Right ventricle myocardium superior (tissue), 1 donor: ENCODE measurements around the gene UNC119. TPM values are rescaled to one million over a fixed set of nuclear protein-coding genes. Genes with fewer than 3 reads are reported as not detected.
"Not testable (repeated sequence)": the region's sequence is repeated elsewhere in the genome, so short reads cannot be mapped to it uniquely, and the experiment has no call there.

Experiments
- ATAC-seq: fragments of 200-7000 bp; cut with Tn5 transposase; one replicate; pipeline ENCODE4 v1.9.1; 2020; ENCODE audit warnings: mild to moderate bottlenecking; ENCODE audit not compliant: poor library complexity
- DNase-seq: peaks from one replicate; pipeline ENCODE4 v3.0.0-alpha.2; 2020
- intact Hi-C: fragments of 100-400 bp; cut with DNase I; formaldehyde crosslinking; loops from one replicate; pipeline ENCODE4 v1.11.2; 2022
- long read RNA-seq: library from polyadenylated mRNA; unstranded; transcript quantifications from one replicate; pipeline ENCODE4 v2.0.0, GENCODE V29; 2021
- total RNA-seq: library from RNA; stranded (reverse); fragmentation: NEBNext Ultra II Directional; extraction: Animal tissue kit (Norgen Biotek cat#: 25700); gene quantifications from one replicate; pipeline ENCODE4 v1.2.1, GENCODE V29; 2021
- donor health status: DM: no; HTN: yes; CAD: no; lungs with severe emphysema.

Gene UNC119
- 22.6 TPM for total RNA-seq
- long read RNA-seq, transcript UNC119-202 (5 exons, 1,424 nt), result major isoform, 42 of 53 reads
- long read RNA-seq, partial matches to known transcripts, result 0 of 53 reads
- long read RNA-seq, other reads (novel, unspliced or antisense), result 7 of 53 reads

DNA sequence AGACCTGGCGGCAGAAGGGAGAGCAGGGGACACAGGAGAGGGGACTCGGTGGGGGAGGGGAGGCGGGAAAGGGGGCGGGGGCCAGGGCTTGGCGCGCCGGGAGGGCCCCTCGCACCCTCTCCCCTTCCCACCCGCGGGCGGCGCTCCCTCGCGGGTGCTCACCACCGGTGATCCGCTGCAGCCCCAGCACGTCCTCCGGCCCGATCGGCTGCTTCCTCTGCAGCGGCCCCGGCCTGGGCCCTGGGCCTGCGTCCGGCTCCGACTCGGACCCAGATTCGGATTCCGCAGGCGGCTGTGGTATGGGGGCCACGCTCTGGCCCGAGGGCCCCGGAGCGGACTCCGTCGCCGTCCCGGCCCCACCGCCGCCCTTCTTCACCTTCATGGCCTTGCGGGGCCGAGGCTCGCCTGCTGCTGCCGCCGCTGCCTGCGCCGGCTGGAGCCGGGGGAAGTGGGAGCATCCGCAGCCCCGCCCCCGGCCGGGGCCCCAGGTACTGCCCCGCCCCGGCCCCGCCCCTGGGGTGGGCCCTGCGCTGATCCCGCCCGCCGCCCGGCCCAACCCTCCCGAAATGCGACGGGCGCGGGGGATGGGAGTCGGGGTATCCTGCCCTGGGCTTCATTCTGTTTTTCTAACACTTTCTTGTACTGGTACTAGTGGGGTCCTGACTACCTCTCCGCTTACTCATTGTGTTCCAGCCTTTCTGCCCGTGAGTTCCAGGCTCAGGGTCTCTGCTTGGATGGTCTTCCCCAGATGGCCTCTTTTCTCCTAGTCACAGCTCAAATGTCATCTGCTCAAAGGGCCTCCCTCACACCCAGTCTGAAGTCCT is at the start of gene UNC119:
Gene UNC119 (minus strand): TSS at position 449 of the 824 bp plus-strand sequence. CDS start 67 bp downstream, at position 382.
- ATAC-seq, result peak; percentile 98
- DNase-seq, result peak; percentile 88
- intact Hi-C loops, result loop anchor here (5.0 kb wide), 1 partner anchor 40 kb away; no protein-coding TSS in a partner anchor

DNA sequence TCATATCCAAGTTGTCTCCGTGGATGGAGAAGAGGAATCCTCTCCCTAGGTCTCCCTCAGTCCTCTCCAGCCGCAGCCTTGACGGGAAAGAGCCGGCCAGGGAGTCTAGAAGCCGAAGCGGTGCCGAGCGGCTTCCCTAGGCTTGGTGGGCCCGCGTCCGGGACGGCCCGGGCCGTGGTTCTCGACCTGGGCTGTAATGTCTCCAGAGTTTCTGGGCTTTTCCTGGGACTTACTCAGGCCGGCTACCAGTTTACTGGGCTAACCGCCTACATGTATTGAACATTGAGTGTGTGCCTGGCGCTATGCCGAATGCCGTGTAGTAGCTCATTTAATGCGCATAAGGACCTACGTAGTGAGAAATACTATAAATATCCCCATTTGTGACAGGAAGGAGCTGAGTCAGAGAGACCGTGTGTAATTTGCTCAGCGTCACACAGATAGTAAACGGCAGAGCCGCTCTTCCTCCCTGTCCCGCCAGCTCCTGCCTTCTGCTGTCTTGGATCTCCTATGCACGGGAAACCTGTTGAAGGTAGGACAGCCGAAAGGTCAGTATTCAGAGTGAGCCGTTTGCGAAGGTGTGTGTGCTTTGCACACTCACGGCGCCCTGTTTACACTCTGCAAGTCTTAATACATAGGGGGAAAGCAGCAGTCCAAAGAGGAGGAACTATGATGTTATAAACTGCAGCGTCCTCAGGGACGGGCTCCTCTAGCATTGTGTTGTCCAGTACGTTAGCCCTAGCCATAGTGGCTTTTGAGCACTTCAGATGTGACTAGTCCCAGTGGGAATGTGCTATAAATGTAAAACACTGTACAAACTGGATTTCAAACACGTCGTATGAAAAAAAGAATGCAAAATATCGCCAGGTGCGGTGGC is 47.1 kb upstream of the UNC119 start:
- DNase-seq (peak; percentile 65), ATAC-seq (peak; percentile 68)
- intact Hi-C loops, result no loop called here

DNA sequence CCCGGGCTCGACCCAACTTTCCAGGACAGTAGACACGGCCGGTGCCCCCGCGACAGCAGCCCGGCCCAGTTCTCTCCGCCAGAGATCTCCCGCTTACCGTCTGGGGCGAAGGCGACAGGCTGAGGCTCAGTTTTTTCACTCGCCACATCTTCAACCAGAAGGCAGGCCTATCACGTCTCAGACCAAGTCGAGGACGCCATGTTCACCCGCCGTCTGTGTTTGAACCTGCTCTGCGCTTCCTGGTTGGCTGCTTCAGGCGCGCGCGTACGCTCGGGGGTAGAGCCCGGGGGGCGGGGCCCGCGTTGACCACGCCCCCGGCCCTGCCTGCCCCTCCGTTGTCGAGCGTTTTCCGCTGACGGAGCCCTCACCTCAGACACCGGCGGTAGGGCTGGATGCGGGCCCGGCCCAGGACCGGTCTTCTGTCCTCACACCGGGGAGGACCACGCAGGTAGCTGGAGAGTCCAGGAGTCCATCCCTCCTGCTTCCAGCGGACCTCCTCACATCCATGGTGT is 46.4 kb upstream of the UNC119 start, which contains the start of gene SPAG5:
Gene SPAG5 (minus strand): TSS at position 227 of the 512 bp plus-strand sequence. CDS start 79 bp downstream, at position 148.
- ATAC-seq (peak; percentile 100), DNase-seq (peak; percentile 96)
- intact Hi-C loops, result no loop called here

DNA sequence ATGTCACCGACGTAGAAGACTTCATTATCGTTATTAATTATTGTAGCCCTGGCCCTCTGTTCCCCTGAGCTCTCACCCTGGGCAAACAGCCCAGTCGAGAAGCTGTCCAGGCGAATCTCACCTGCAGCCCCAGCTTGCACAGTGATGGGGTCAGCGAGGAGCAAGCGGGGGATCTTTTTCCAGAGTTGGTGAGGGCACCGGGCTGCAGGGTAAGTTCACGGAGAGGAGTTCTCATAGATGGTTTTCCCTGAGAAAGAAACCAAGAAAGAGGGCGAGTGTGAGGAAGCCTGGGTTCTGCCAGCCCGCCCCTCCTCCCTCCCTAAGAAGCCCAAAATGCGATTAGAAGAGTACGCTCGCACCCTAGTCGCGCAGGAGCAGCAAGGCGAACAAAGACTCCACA is 46.0 kb upstream of the UNC119 start:
- DNase-seq, result no peak
- intact Hi-C loops, result no loop called here

DNA sequence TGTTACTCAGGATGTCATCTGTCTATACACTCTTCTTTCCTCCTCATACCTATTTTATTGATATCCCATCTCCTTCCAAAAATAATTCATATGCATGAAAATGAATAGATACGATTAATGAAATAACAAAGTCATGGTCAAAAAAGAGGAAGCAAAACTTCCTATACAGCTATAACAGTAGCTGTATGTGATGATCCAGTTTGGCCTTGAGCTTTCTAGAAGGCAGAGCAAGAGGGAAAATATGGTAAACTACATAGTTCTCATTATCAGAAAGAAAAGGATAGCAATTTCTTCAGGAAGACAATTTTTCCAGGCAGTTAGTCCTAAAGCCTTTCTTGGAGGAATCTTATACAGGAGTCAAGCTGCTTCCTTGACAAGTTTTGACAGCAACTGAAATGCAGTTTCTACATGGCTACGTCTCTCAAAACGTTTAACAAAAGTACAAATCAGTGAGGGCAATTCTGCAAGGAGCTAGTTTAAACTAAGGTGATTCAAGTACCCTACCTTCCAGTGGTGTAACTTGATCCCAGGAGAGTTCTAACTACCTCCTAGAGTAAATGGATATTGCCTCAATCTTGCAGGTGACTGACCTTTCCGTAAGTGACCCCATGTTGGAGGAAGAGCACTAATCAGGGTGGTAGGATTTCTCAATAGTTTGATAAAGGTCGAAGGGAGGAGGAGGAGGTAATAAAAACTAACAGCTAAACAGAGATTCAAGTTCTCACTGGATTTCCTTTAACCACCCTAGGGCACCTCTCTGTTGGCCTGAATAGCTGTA is 45.4 kb upstream of the UNC119 start:
- DNase-seq (no peak), ATAC-seq (no peak)
- intact Hi-C loops, result no loop called here

More for the DNA sequence above, 46.0 kb upstream of the UNC119 start:
- ATAC-seq, result no peak

DNA sequence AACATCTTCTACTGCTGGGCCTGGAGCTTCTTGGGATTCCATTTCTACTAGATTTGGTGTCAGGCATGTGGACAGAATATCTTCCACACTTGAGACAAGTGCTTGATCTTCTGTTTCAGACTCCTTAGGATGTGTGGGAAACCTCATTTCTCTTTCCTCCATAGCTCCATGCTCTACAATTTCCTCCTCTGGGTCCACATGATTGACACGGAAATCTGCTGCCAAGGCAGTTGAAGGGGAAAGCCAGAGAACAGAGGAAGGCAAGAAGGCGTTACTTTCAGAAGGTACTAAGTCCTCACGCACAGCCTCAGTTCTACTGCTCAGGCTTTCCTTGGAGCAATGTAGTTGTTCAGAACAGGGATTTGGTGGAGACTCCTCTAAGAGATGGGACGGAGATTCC is 39.8 kb upstream of the UNC119 start:
- intact Hi-C loops, result loop anchor here (5.0 kb wide), 1 partner anchor 40 kb away; the partner anchor contains the start of gene UNC119
- ATAC-seq, result no peak
- no peak for DNase-seq

DNA sequence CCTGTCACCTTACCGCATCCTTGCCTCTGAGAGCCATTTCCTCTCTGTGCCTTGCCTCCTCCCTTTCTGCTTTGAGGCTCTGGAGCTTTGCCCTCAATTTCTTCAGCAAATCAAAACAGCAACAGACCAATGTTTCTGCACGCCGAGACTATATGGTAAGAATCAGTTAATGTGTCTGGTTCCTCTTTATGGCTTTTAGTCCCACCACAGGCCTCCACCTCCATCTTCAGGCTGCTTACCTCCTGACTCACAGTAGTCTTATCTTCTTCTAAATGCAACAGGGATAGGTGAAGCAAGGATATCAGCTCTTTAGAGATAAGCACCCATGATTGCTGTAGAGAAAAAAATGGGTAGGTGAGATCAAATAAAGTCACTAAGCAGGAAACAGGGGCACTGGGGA is 33.4 kb upstream of the UNC119 start:
- ATAC-seq (no peak), DNase-seq (no peak)
- intact Hi-C loops, result no loop called here

DNA sequence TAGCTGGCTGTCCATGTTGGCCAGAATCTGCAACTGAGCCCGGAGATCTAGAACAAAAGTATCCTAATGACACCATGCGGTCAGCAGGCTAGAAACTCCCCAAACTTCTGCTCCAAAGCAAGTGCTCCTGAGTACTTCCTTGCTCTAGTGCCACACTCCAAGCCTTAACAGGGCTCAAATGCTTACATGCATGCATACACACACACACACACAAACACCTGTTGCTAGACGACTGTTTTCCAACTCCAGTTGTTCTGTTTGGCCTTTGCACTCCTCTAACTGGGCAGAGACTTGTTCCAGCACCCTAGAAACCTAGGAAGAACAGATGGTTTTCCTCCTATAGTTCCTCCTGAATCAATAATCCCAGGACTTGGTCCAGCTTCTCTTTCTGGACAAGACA is 32.0 kb upstream of the UNC119 start:
- intact Hi-C loops, result no loop called here
- ATAC-seq (no peak), DNase-seq (no peak)

DNA sequence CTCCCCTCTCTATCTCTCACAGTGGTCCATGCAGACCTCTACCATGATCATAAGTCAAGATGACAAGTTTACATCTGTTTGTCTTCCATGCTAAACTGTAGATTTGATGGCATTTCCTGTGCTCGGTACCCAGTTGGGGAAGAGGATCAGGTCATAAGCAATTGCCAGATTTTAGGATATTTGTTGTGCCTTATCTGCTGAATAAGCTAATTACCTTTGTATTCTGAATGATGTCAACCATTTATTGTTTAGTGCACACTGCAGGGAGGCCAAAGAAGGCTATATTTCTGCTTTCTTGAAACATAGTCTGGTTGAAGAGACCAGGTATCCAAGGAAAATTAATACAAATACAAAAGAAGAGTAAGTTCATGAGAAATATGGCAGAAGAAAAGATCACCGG is 30.1 kb upstream of the UNC119 start:
- intact Hi-C loops, result no loop called here

DNA sequence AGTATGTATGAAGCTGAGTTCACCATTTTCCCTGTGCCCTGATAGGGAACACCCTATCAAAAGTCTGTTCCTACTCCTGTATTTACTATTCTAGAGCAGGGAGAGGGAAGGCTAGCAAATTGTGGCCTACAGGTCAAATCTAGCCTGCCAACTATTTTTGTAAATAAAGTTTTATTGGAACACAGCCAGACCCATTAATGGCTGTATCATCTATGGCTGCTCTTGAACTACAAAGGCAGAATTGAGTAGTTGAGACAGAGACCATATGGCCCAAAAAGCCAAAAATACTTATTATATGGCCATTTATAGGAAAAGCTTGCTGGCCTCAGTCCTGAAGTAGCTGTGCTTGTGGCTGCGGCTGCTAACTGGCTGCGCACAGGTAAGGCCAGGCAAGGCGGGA is 28.5 kb upstream of the UNC119 start:
- ATAC-seq, result no peak
- intact Hi-C loops, result no loop called here

More for the DNA sequence above, 30.1 kb upstream of the UNC119 start:
- ATAC-seq, result no peak
- no peak for DNase-seq

DNA sequence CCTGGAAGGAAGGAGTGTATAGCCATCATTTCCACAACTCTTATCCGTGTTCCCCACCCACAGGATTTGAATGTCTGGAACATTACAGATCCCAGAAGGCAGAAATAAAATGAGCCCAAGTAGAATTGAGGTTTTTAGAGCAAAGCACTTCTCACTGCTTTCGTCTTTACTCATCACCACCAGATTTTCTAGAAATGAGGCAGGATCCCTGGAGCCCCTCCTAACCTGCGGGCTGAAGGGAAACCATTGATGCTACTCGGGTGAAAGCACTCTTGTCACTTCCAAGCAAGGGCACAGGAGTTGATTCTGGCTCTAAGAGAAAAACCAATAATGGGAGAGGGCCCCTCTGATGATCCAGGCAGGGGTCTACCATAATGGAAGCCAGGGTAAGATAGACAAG is 27.1 kb upstream of the UNC119 start:
- intact Hi-C loops, result no loop called here
- ATAC-seq, result no peak
- DNase-seq, result no peak

More for the DNA sequence above, 28.5 kb upstream of the UNC119 start:
- no peak for DNase-seq

DNA sequence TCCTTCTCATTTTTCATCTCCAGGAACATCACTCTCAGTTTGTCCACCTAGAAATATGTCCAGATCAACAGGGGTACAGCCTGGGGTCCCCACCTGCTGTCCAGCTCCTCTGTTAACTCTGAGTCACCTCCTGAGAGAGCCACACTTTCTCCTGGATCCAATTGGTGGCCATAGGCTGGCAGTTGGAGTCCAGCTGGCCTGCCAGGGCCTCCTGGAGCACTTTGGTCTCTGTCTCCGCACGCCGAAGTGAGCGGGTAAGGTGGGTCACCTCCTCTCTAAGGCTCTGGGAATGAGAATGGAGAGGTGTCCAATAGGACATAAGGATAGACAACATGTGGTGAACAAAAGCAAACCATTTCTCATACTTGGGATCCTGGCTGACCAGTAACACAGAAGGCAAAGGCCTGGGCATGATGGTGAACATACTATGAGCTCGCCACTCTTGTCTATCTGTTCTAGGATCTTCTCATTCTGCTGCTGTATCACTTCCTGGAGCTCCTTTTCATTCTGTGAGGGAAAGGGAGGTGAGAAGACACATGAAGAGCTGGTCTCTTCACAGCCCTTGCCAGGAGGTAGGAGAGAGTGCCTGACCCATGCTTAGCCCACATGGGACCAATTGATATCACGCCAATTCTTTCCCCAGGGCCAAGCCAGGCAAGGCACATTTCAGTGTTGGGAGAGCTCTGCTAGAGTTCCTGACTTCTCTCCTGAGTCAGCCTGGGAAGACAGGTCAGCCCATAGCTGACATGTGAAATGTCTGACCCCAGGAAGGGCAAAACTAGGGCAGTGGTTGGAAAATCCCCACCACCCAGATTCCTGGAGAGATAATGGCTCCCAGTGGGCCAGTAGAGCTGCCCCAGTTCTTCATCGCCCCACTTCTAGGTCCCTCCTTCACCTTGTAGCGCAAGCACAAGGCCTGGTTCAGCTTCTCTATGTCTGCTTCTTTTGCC is 26.1 kb upstream of the UNC119 start:
- DNase-seq (no peak), ATAC-seq (no peak)
- intact Hi-C loops, result no loop called here

DNA sequence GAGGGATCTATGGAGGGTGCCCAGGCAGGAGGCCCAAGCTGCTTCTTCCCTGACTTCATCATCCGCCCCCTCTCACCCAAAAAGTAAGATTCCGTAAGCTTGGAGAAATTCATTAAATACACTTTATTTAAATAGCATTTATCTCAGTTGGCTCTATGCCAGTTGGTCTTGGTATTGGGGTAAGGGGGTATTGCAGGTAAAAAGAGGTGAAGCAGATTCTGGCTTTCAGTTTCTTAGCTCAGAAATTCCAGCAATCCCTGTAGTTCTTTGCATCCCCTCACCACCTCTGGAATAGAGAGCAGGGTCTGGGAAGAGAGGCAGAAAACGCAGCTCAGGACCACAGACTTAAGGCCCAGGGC is 25.0 kb upstream of the UNC119 start:
- ATAC-seq, result no peak
- no peak for DNase-seq
- intact Hi-C loops, result no loop called here

DNA sequence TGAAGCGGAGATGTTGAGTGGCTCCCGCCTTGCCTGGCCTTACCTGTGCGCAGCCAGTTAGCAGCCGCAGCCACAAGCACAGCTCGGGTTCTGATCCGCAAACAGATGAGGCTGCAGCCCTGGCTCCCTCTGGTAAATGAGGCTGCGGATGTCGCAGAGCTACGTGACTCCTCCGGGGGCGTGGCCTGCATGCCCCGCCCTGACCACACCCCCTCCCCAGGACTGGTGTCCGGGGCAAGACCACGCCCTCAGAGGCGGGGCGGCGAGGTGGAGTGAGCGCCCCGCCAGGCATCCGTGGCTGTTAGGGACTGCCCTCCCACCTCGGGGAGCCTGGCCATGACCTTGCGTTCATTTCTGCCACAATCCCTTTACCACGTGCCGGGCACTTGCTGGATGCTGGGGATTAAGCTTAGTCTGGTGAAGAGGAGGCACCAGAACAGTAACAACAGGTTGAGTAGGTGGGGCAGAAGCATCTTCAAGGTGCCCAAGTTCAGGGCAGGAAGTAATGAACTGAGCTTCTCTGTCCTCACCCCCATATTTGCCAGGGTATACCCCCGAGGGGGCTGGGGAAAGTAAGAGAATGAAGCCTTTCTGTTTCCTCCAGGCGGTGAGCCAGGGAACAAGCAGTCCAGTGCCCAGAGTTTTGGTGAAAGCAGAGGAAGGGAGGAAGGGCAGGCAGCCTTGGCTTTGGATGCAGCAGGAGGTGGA is 24.5 kb upstream of the UNC119 start, which contains the start of gene ALDOC:
Gene ALDOC (minus strand): TSS at position 138 of the 708 bp plus-strand sequence. CDS start 1,363 bp downstream, outside the sequence.
- DNase-seq, result peak; percentile 99
- intact Hi-C loops, result no loop called here
- peak; percentile 90 for ATAC-seq

DNA sequence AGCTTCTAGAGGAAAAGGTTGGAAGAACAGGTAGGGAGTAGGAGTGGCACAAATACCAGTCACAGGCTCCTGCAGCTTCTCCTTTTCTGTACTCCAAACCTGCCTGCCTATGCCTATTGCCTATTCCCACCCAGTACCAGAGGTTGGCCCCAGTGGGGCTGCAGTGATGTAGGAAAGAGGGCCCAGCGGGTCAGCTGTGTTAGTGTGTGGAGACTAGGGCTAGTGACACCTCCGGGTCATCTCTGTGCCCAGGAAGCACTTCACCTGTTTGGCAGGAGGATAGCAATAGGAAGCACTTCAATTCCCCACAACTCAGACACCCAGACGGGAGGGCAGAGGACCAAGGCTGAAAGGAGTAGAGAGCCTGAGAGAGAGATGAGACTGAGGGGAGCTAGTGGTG is 23.6 kb upstream of the UNC119 start:
- DNase-seq, intact Hi-C loops, ATAC-seq: not testable (repeated sequence)

DNA sequence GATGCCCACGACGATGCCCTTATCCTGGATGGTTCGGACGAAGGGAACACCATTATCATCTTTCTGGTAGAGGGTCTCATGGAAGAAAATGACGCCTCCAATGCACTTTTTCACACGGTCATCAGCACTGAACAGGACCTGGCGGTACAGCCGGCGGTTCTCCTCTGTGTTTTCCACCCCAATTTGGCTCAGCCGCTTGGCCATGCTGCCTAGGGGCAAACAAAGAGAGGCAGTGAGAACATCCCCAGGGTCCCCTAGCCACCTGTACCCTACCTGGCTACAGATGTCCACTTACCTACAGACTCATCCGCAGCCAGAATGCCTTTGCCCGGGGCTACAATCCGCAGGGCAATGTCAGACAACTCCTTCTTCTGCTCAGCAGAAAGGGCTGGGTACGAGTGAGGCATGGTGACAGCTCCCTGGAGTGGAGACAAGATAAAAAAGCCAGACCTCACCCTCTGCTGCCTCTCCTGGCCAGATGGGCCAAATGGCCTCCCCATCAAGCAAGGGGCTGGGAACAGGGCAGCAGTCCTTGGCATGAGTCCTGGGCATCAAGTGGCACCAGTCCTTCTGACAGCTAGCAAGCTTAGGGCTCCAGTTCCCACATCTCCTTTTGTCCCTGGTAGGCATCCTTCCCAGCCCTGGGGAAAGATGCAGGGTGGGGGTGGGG is 22.8 kb upstream of the UNC119 start:
- DNase-seq (peak; percentile 85), ATAC-seq (peak; percentile 70)
- intact Hi-C loops, result no loop called here
